Measurements from ENCODE around the gene C7.

C7 gene

GRCh38 chr5:40976041-40976440 lies 66.7 kb downstream of the C7 start (continued):
- TF ChIP-seq ZFP3 (tag by site-specific recombination; IDR thresholded peaks at IDR 0.05; ENCODE audit: low read depth) (no peak), ZBTB21 (tag by site-specific recombination; IDR thresholded peaks at IDR 0.05) (no peak), ZNF600 (tag by site-specific recombination; IDR thresholded peaks at IDR 0.05) (no peak), ZFP69B (tag by site-specific recombination; IDR thresholded peaks at IDR 0.05) (no peak), ZSCAN4 (tag by site-specific recombination; IDR thresholded peaks at IDR 0.05) (no peak), SCRT2 (tag by site-specific recombination; IDR thresholded peaks at IDR 0.05) (no peak), ZIC2 (tag by site-specific recombination; IDR thresholded peaks at IDR 0.05) (no peak), PRDM1 (tag by site-specific recombination; IDR thresholded peaks at IDR 0.05) (no peak), ZNF561 (tag by site-specific recombination; IDR thresholded peaks at IDR 0.05; ENCODE audit: borderline replicate concordance) (no peak), ZNF133 (tag by site-specific recombination; IDR thresholded peaks at IDR 0.05) (no peak)

GRCh38 chr5:40976836-40977235 lies 67.5 kb downstream of the C7 start:
- Histone ChIP-seq H3K36me3 (ENCODE audit: control insufficient read depth in 2 of 2, insufficient read depth in 1 of 2, low read length in 2 of 2) (no peaks in the 10 kb centered on the region), H3K9me3 (ENCODE audit: control insufficient read depth, insufficient read depth, low read depth, low read length) (no peaks in the 10 kb centered on the region), H3K27ac (ENCODE audit: extremely low read depth, low read depth, low read length) (no peak overlapping the region), H3K4me3 (ENCODE audit: low read depth, low read length) (no peak overlapping the region), H3K4me1 (ENCODE audit: control insufficient read depth, insufficient read depth, low read length) (no peaks in the 10 kb centered on the region)
- CTCF ChIA-PET = interaction anchor here (0.9 kb wide), 1 partner anchor 72 kb away, joined by 3 read pairs; no protein-coding TSS in a partner anchor
- POLR2A ChIA-PET = no interaction called here
- TF ChIP-seq ZFP41 (tag by site-specific recombination; IDR thresholded peaks at IDR 0.05; ENCODE audit: borderline replicate concordance) = no peak
- no peak for TF ChIP-seq ZSCAN5A (tag by site-specific recombination; IDR thresholded peaks at IDR 0.05)
- TF ChIP-seq ZBTB17 (tag by site-specific recombination; IDR thresholded peaks at IDR 0.05) = no peak
- no peak for TF ChIP-seq ZNF146 (tag by site-specific recombination; IDR thresholded peaks at IDR 0.05)
- no peak for TF ChIP-seq PBX3 (CRISPR knock-in tag; IDR thresholded peaks at IDR 0.05)
- no peak for TF ChIP-seq ZNF2 (tag by site-specific recombination; IDR thresholded peaks at IDR 0.05)
- no peak for TF ChIP-seq ZNF670 (tag by site-specific recombination; IDR thresholded peaks at IDR 0.05; ENCODE audit: low read depth)
- no peak for TF ChIP-seq OVOL3 (tag by site-specific recombination; IDR thresholded peaks at IDR 0.05)
- TF ChIP-seq KLF10 (tag by site-specific recombination; IDR thresholded peaks at IDR 0.05) = no peak
- TF ChIP-seq AEBP2 (tag by site-specific recombination; IDR thresholded peaks at IDR 0.05; ENCODE audit: borderline replicate concordance) = no peak
- no peak for TF ChIP-seq ZBTB49 (tag by site-specific recombination; IDR thresholded peaks at IDR 0.05; ENCODE audit: low read depth)
- TF ChIP-seq ZSCAN18 (tag by site-specific recombination; IDR thresholded peaks at IDR 0.05) = no peak
- TF ChIP-seq ZNF580 (tag by site-specific recombination; IDR thresholded peaks at IDR 0.05) = no peak
- TF ChIP-seq ZNF449 (tag by site-specific recombination; IDR thresholded peaks at IDR 0.05) = no peak
- TF ChIP-seq ZNF544 (tag by site-specific recombination; IDR thresholded peaks at IDR 0.05) = no peak
- TF ChIP-seq KLF7 (tag by site-specific recombination; IDR thresholded peaks at IDR 0.05; ENCODE audit: borderline replicate concordance) = no peak
- no peak for TF ChIP-seq KLF1 (tag by site-specific recombination; IDR thresholded peaks at IDR 0.05)
